DND-41 (cell line): Measurements from ENCODE around the gene S100A1.

Experiments used
- ATAC-seq: fragments of 200-7000 bp; cut with Tn5 transposase; 3 replicates; pipeline ENCODE4 v1.9.1; 2021; ENCODE audit warnings: low read depth; ENCODE audit not compliant: insufficient read depth
- DNase-seq: peaks from one replicate; pipeline ENCODE4 v3.0.0-alpha.2; 2020
- H2AFZ ChIP-seq: 2 replicates; pipeline ENCODE4 v1.6.0; 2012; ENCODE audit warnings: low read depth, low read length
- H3K27ac ChIP-seq: 2 replicates; pipeline ENCODE4 v1.5.1; 2012; ENCODE audit warnings: low read length, inconsistent platforms
- H3K27me3 ChIP-seq: fragments of 200-600 bp; sonication (generic); 2 replicates; pipeline ENCODE4 v1.6.0; 2012; ENCODE audit warnings: low read length, mild to moderate bottlenecking, inconsistent platforms; ENCODE audit not compliant: insufficient read depth, poor library complexity
- H3K36me3 ChIP-seq: 2 replicates; pipeline ENCODE4 v1.5.1; 2012; ENCODE audit warnings: low read length, inconsistent platforms; ENCODE audit not compliant: insufficient read depth
- H3K4me1 ChIP-seq: 2 replicates; pipeline ENCODE4 v1.5.1; 2012; ENCODE audit warnings: mild to moderate bottlenecking, low read length; ENCODE audit not compliant: insufficient read depth
- H3K4me2 ChIP-seq: 2 replicates; pipeline ENCODE4 v1.6.0; 2012; ENCODE audit warnings: mild to moderate bottlenecking, moderate library complexity, low read length, inconsistent platforms; ENCODE audit not compliant: insufficient read depth
- H3K4me3 ChIP-seq, 2 experiments: fragments of 200-600 bp in 1 of 2; shearing (Covaris generic) in 1 of 2; 2 replicates each; pipeline ENCODE4 v1.5.1; 2012 to 2016; ENCODE audit warnings: inconsistent platforms in 2 of 2, low read length in 2 of 2, mild to moderate bottlenecking in 2 of 2, low read depth in 1 of 2, moderate library complexity in 1 of 2
- H3K79me2 ChIP-seq: 2 replicates; pipeline ENCODE4 v1.6.0; 2012; ENCODE audit warnings: low read length, inconsistent platforms; ENCODE audit not compliant: insufficient read depth
- H3K9ac ChIP-seq: 2 replicates; pipeline ENCODE4 v1.6.0; 2012; ENCODE audit warnings: low read depth, mild to moderate bottlenecking, inconsistent platforms, low read length, moderate library complexity
- H3K9me3 ChIP-seq: 2 replicates; pipeline ENCODE4 v1.5.1; 2012; ENCODE audit warnings: low read length, moderate library complexity, mild to moderate bottlenecking, inconsistent platforms; ENCODE audit not compliant: insufficient read depth, severe bottlenecking
- H4K20me1 ChIP-seq: 2 replicates; pipeline ENCODE4 v1.6.0; 2012; ENCODE audit warnings: low read length; ENCODE audit not compliant: insufficient read depth
- EZH2 ChIP-seq: IDR thresholded peaks from 3 replicates; pipeline ENCODE4 v1.6.1; 2012; ENCODE audit warnings: borderline replicate concordance, low read depth, mild to moderate bottlenecking, moderate library complexity, low read length, inconsistent platforms; ENCODE audit not compliant: severe bottlenecking
- TF ChIP-seq, protein P1 (sequence below): IDR thresholded peaks from 2 replicates; pipeline ENCODE4 v1.5.1; 2012; ENCODE audit warnings: borderline replicate concordance, low read length, moderate library complexity, mild to moderate bottlenecking; ENCODE audit not compliant: poor library complexity, severe bottlenecking; ENCODE audit errors: extremely low read depth

S100A1 gene

DNA sequence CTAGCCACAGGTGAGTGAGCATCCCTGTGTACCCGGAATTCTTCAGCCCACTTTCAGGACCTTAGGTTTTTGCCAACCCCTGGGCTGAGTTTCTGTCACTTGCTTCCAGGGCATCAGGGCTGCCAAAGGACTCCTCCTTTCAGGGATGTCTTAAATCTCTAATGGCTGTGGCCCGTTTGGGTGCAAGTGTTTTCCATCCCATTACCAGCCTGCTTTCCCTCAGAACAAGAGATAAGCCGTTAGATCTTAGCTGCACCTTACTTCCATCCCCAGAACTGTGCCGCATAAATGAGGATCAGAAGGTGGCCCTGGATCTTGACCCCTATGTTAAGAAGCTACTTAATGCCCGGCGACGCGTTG, 30.9 kb downstream of the S100A1 start:
- Histone ChIP-seq H3K4me3 (peak overlapping the region; percentile 67 to 85), H2AFZ (peak overlapping the region; percentile 93), H3K36me3 (peaks cover 40% of the 10 kb centered on the region), H3K9ac (peak overlapping the region; percentile 79), H3K27ac (peak overlapping the region; percentile 90), H3K27me3 (no peaks in the 10 kb centered on the region), H3K79me2 (peaks cover 17% of the 10 kb centered on the region), H3K4me1 (peaks cover 28% of the 10 kb centered on the region), H3K9me3 (no peaks in the 10 kb centered on the region), H3K4me2 (peak overlapping the region; percentile 70), H4K20me1 (peaks cover 5% of the 10 kb centered on the region; the same call in 1 of the 2 replicates)
- TF ChIP-seq, protein P1, sequence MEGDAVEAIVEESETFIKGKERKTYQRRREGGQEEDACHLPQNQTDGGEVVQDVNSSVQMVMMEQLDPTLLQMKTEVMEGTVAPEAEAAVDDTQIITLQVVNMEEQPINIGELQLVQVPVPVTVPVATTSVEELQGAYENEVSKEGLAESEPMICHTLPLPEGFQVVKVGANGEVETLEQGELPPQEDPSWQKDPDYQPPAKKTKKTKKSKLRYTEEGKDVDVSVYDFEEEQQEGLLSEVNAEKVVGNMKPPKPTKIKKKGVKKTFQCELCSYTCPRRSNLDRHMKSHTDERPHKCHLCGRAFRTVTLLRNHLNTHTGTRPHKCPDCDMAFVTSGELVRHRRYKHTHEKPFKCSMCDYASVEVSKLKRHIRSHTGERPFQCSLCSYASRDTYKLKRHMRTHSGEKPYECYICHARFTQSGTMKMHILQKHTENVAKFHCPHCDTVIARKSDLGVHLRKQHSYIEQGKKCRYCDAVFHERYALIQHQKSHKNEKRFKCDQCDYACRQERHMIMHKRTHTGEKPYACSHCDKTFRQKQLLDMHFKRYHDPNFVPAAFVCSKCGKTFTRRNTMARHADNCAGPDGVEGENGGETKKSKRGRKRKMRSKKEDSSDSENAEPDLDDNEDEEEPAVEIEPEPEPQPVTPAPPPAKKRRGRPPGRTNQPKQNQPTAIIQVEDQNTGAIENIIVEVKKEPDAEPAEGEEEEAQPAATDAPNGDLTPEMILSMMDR: no peak
- no peak for TF ChIP-seq EZH2
- DNase-seq: no peak
- ATAC-seq: no peak

DNA sequence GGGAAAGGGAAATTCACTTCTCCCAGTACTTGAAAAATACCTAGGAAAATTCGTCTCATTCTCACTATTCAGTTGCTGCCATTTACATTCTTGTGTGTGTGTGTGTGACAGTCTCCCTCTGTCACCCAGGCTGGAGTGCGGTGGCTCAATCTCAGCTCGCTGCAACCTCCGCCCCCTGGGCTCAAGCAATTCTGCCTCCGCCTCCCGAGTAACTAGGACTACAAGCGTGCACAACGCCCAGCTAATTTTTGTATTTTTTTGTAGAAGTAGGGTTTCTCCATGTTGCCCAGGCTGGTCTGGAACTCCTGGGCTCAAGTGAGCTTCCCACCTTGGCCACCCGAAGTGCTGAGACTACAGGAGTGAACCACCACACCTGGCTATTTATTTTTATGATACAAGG, 31.4 kb downstream of the S100A1 start:
- Histone ChIP-seq H3K36me3 (peaks cover 45% of the 10 kb centered on the region), H3K9me3 (no peaks in the 10 kb centered on the region), H4K20me1 (peaks cover 5% of the 10 kb centered on the region; the same call in 1 of the 2 replicates), H2AFZ (no peak overlapping the region), H3K4me2 (peak overlapping the region; percentile 70), H3K9ac (peak overlapping the region; percentile 79), H3K4me3 (peak overlapping the region; percentile 67 to 85; a peak in 3 of 4 replicates), H3K27me3 (no peaks in the 10 kb centered on the region), H3K79me2 (peaks cover 20% of the 10 kb centered on the region), H3K4me1 (peaks cover 28% of the 10 kb centered on the region), H3K27ac (no peak overlapping the region; the same call in 1 of the 2 replicates)
- TF ChIP-seq, protein P1: no peak
- no peak for TF ChIP-seq EZH2
- ATAC-seq: no peak
- no peak for DNase-seq

- Histone ChIP-seq H3K27me3 (no peaks in the 10 kb centered on the region), H4K20me1 (peaks cover 5% of the 10 kb centered on the region; the same call in 1 of the 2 replicates), H3K79me2 (peaks cover 31% of the 10 kb centered on the region), H3K4me2 (no peak overlapping the region), H3K36me3 (peaks cover 61% of the 10 kb centered on the region), H3K9me3 (no peaks in the 10 kb centered on the region), H2AFZ (no peak overlapping the region), H3K27ac (no peak overlapping the region), H3K4me3 (no peak overlapping the region), H3K9ac (no peak overlapping the region), H3K4me1 (peaks cover 28% of the 10 kb centered on the region)
- DNase-seq (no peak), ATAC-seq (no peak)
- no peak for TF ChIP-seq EZH2
- TF ChIP-seq, protein P1: no peak
Observed at GRCh38 chr1:153661111-153661708, 33.0 kb downstream of the S100A1 start.
